GM18507 (cell line): Measurements from ENCODE around the gene PHLDB1.
"Not testable (repeated sequence)": the region's sequence is repeated elsewhere in the genome, so short reads cannot be mapped to it uniquely, and the experiment has no call there.

ENCODE experiments used
- DNase-seq: peaks from one replicate; pipeline ENCODE4 v3.0.0; 2011; ENCODE audit warnings: low read depth; ENCODE audit not compliant: insufficient read length; ENCODE audit errors: extremely low spot score
- FAIRE-seq: peaks from 2 replicates; lab custom pipeline; 2011; peaks lifted over from hg19 to GRCh38; lab: Jason Lieb, UNC

Gene PHLDB1

GRCh38 chr11:118672846-118673245 lies 65.4 kb downstream of the PHLDB1 start:
- DNase-seq = no peak
- FAIRE-seq = no peak

- FAIRE-seq = no peak
Measured at GRCh38 chr11:118673361-118674081, 66.1 kb downstream of the PHLDB1 start.

GRCh38 chr11:118674082-118674435 lies 66.6 kb downstream of the PHLDB1 start:
- DNase-seq = no peak
- no peak for FAIRE-seq

More at GRCh38 chr11:118673361-118674081, 66.1 kb downstream of the PHLDB1 start:
- DNase-seq = no peak

- FAIRE-seq = no peak
- DNase-seq = no peak
Measured at GRCh38 chr11:118677977-118678376, 70.6 kb downstream of the PHLDB1 start.

- FAIRE-seq, DNase-seq: not testable (repeated sequence)
Measured at GRCh38 chr11:118678908-118679307, 71.5 kb downstream of the PHLDB1 start.

- DNase-seq = no peak
- no peak for FAIRE-seq
Measured at GRCh38 chr11:118679483-118679882, 72.1 kb downstream of the PHLDB1 start, which contains the start of gene TREH. Gene TREH (minus strand): TSS chr11:118679650. CDS start chr11:118679627, 23 bp downstream.

- FAIRE-seq = no peak
- no peak for DNase-seq
Measured at GRCh38 chr11:118682372-118682771, 75.0 kb downstream of the PHLDB1 start.

GRCh38 chr11:118682939-118683338 lies 75.5 kb downstream of the PHLDB1 start:
- FAIRE-seq, DNase-seq: not testable (repeated sequence)

- DNase-seq (no peak), FAIRE-seq (no peak)
Measured at GRCh38 chr11:118684187-118684586, 76.8 kb downstream of the PHLDB1 start.

- FAIRE-seq (no peak), DNase-seq (no peak)
Measured at GRCh38 chr11:118687906-118688305, 80.5 kb downstream of the PHLDB1 start.

GRCh38 chr11:118688339-118688738 lies 80.9 kb downstream of the PHLDB1 start:
- DNase-seq, FAIRE-seq: not testable (repeated sequence)

GRCh38 chr11:118688851-118689502 lies 81.6 kb downstream of the PHLDB1 start:
- FAIRE-seq (no peak), DNase-seq (no peak)

GRCh38 chr11:118689503-118689851 lies 82.1 kb downstream of the PHLDB1 start:
- no peak for FAIRE-seq
- no peak for DNase-seq

- DNase-seq = peak; percentile 65
- peak; percentile 75 for FAIRE-seq
Measured at GRCh38 chr11:118689852-118690552, 82.6 kb downstream of the PHLDB1 start.

GRCh38 chr11:118690553-118691304 lies 83.3 kb downstream of the PHLDB1 start:
- DNase-seq = no peak
- FAIRE-seq = no peak

- FAIRE-seq (peak; percentile 63), DNase-seq (no peak)
Measured at GRCh38 chr11:118691926-118692830, 84.8 kb downstream of the PHLDB1 start.

- no peak for DNase-seq
- no peak for FAIRE-seq
Measured at GRCh38 chr11:118694185-118694584, 86.8 kb downstream of the PHLDB1 start.

- DNase-seq (no peak), FAIRE-seq (no peak)
Measured at GRCh38 chr11:118694771-118695170, 87.4 kb downstream of the PHLDB1 start.
